Astrocyte of the spinal cord (primary cell): ENCODE measurements around the gene MIA.
"Not testable (repeated sequence)": the region's sequence is repeated elsewhere in the genome, so short reads cannot be mapped to it uniquely, and the experiment has no call there.

Source experiments
- DNase-seq: peaks from one replicate; pipeline ENCODE4 v3.0.0; 2011; ENCODE audit warnings: low read depth, low spot score
- H3K4me3 ChIP-seq: 2 replicates; pipeline ENCODE4 v1.5.1; 2011; ENCODE audit warnings: low read depth, mild to moderate bottlenecking, low read length, moderate library complexity
- in situ Hi-C: cut with HindIII; loops from 2 replicates; pipeline ENCODE4 v1.10.0; 2017; ENCODE audit warnings: low sequenced_read_pairs
- TF ChIP-seq, protein P1 (sequence below): IDR thresholded peaks from 2 replicates; pipeline ENCODE4 v1.5.1; 2012; ENCODE audit warnings: low read depth, mild to moderate bottlenecking, low read length, inconsistent platforms

MIA gene

DNA sequence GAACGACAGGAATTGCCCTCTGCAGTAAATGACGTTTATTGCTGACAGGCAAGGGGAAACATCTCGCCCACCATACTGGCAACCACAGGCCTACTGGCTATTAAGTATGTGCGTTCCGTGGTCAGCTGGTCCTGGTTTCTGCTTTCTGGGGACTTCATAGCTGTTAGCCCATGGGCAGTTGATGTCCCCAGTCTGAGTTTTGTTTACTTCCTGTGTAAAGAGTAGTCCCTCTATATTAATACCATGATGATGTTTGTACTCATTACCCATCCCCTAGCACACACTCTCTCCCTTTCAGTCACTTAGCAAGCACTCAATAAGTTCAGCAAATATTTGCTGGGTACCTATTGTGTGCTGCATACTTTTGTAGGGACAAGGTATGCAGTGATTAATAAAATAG lies 6.5 kb upstream of the MIA start:
- DNase-seq: no peak
- in situ Hi-C loops: no loop called here
- TF ChIP-seq, protein P1, sequence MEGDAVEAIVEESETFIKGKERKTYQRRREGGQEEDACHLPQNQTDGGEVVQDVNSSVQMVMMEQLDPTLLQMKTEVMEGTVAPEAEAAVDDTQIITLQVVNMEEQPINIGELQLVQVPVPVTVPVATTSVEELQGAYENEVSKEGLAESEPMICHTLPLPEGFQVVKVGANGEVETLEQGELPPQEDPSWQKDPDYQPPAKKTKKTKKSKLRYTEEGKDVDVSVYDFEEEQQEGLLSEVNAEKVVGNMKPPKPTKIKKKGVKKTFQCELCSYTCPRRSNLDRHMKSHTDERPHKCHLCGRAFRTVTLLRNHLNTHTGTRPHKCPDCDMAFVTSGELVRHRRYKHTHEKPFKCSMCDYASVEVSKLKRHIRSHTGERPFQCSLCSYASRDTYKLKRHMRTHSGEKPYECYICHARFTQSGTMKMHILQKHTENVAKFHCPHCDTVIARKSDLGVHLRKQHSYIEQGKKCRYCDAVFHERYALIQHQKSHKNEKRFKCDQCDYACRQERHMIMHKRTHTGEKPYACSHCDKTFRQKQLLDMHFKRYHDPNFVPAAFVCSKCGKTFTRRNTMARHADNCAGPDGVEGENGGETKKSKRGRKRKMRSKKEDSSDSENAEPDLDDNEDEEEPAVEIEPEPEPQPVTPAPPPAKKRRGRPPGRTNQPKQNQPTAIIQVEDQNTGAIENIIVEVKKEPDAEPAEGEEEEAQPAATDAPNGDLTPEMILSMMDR: no peak
- no peak overlapping the region for H3K4me3 ChIP-seq

DNA sequence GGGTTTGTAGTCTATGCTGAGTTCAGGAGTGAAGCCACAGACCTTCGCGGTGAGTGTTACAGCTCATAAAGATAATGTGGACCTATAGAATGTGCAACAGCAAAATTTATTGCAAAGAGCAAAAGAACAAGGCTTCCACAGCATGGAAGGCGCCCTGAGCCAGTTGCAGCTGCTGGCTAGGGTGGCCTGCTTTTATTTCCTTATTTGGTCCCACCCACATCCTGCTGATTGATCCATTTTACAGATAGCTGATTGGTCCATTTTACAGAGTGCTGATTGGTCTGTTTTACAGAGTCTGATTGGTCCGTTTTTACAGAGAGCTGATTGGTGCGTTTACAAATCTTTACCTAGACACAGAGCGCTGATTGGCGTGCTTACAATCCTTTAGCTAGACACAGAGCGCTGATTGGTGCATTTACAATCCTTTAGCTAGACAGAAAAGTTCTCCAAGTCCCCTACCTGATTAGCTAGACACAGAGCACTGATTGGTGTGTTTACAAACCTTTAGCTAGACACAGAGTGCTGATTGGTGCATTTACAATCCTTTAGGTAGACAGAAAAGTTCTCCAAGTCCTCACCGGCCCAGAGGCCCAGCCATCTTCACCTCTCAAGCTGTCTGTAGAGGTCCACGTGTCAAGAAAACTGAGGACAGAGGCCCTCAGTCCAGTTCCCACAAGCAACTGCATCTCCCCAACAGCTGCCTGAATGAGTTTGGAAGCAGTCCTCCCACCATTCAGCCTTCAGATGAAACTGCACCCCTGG lies 4.0 kb upstream of the MIA start:
- in situ Hi-C loops, H3K4me3 ChIP-seq, DNase-seq: not testable (repeated sequence)

DNA sequence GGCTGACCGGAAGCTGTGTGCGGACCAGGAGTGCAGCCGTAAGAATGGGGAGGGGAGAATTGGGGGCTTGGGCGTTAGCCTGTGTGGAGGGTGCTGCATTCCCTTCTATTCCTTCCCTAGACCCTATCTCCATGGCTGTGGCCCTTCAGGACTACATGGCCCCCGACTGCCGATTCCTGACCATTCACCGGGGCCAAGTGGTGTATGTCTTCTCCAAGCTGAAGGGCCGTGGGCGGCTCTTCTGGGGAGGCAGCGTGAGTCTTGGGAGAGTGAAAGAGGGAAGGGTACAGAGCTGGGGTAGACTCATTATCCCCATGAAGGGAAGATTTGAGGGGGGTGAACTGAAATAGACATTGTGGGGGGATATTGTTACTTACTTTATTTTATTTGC lies 306 bp downstream of the MIA start:
- TF ChIP-seq, protein P1: no peak
- in situ Hi-C loops: no loop called here
- H3K4me3 ChIP-seq: no peak overlapping the region

DNA sequence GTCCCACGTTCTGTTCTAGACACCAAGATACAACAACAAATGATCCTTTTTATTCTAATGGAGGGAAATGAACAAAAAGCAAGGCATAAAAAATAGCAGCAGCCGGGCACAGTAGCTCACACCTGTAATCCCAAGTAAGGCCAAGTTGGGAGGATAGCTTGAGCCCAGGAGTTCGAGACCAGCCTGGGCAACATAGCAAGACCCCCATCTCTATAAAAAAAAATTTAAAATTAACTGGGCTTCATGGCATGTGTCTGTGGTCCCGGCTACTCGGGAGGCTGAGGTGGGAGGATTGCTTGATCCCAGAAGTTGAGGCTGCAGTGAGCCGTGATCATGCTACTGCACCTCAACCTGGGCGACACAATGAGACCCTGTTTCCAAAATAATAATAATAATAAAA lies 1.0 kb downstream of the MIA start:
- in situ Hi-C loops: no loop called here
- DNase-seq: no peak
- no peak overlapping the region for H3K4me3 ChIP-seq
- TF ChIP-seq, protein P1: no peak

More for the DNA sequence above, 306 bp downstream of the MIA start:
- DNase-seq: no peak

DNA sequence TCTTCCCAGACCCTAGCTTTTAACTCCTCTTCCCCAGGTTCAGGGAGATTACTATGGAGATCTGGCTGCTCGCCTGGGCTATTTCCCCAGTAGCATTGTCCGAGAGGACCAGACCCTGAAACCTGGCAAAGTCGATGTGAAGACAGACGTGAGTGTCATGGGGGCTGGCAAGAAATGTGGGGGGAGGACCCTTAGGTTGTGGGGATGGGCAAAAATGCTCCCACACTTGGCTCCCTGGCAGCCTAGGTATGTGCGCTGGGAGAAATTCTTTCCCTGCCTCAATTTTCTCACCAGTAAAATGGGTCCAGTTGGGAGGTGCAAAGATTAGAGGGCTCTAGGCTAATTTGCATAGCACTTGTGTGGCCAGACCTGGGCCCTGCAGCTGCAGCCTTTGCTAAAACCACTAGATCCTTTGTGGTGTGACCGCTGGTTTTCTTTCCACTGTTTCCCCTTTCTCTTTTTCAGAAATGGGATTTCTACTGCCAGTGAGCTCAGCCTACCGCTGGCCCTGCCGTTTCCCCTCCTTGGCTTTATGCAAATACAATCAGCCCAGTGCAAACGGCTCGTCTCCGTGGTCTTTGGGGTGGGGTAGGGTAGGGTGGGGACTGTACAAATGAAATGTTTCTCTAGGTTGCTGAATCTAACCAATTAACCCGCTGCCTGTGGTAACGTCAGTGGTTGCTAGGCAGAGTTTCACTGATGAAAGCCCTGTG lies 1.8 kb downstream of the MIA start:
- in situ Hi-C loops: no loop called here
- peak; percentile 95 for DNase-seq
- H3K4me3 ChIP-seq: peak overlapping the region; percentile 56
- TF ChIP-seq, protein P1: no peak

DNA sequence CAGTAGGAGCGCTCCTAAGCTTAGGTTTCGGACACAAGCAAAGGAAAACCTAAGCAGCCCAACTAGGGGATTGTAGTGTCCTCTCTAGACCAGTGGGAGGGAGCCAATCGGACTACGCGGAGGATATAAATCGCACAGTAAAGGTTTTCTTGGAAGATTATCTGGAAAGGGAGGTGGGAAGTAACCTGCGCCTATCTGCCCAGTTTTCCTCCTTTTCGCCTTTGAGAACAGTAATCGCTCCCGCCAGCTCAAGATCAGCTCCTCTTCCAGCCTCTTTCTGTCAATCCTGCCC lies 2.3 kb downstream of the MIA start:
- in situ Hi-C loops: no loop called here
- TF ChIP-seq, protein P1: no peak
- no peak for DNase-seq
- H3K4me3 ChIP-seq: peak overlapping the region; percentile 56

DNA sequence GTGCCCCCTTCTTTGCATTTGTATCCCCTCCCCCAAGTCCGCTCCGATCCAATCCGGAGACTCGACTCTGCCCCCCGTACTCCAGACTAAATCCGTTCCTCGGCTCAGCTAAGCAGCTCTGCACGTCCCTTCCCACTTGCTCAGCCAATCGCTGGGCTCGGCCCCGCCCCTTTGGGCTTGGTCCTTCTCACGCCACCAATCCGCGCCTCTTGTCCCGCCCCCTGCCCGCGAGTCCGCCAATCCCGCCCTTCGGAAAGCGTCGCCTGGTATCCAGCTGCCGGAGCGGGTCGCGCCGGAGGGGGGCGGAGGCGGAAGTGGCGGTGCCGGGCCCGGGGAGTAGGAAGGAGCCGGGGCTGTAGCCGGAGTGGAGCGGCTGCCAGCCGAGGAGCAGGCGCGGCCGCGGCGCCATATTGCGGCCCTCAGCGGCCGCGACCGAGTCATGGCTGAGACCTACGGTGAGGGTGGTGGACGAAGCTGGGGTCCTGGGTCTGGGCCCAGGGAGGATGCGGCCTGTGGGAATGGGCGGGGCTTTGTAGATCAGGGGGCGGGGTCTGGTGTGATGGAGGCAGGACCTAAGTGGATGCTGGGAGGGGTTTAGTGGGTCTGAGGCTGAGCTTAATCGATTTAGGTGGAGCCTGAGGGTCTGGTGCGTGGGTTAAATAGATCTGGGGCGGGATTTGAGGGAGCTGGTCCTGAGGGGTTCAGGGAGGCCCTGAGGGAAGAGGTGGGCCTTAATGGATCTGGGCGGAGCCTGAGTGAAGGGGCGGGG lies 2.8 kb downstream of the MIA start, which contains the start of gene RAB4B:
Gene RAB4B (plus strand): TSS at position 311 of the 769 bp plus-strand sequence. CDS start 129 bp downstream, at position 440.
- in situ Hi-C loops: no loop called here
- DNase-seq: peak; percentile 100
- TF ChIP-seq, protein P1: no peak
- H3K4me3 ChIP-seq: peak within 1 kb of the TSS; percentile 69
